Activated T-cell treated with anti-CD3 and anti-CD28 coated beads, Interleukin-2, amount 50 U/mL, for 72 hours (primary cell): ENCODE measurements around the gene C6orf118. TPM values are rescaled to one million over a fixed set of nuclear protein-coding genes. Genes with fewer than 3 reads are reported as not detected.

ENCODE experiments used
- ATAC-seq, 2 donors: fragments of 150-1000 bp; cut with Tn5 transposase; replicated peaks in 1 of 2; 2 replicates each; pipeline ENCODE4 v1.10.0; 2021; ENCODE audit warnings: moderate library complexity in 2 of 2, mild to moderate bottlenecking in 1 of 2
- DNase-seq, 2 donors: peaks; one replicate each; pipeline ENCODE4 v3.0.0; 2021 to 2022; ENCODE audit warnings: mixed read lengths in 1 of 2
- H3K27ac Mint-ChIP-seq: one replicate; pipeline ENCODE4 v1.8.0; 2022; ENCODE audit warnings: mild to moderate bottlenecking, moderate library complexity, mixed read lengths
- H3K27me3 Mint-ChIP-seq: one replicate; pipeline ENCODE4 v1.8.0; 2022; ENCODE audit warnings: low read depth, mixed read lengths
- H3K36me3 Mint-ChIP-seq, 2 donors: one replicate each; pipeline ENCODE4 v1.8.0; 2022; ENCODE audit warnings: mixed read lengths in 2 of 2, mild to moderate bottlenecking in 1 of 2; ENCODE audit not compliant: insufficient read depth in 2 of 2
- H3K4me1 Mint-ChIP-seq: one replicate; pipeline ENCODE4 v1.8.0; 2022; ENCODE audit warnings: low read depth, mixed read lengths
- H3K4me3 Mint-ChIP-seq, 2 donors: one replicate each; pipeline ENCODE4 v1.8.0; 2022; ENCODE audit warnings: mild to moderate bottlenecking in 2 of 2, mixed read lengths in 2 of 2, moderate library complexity in 2 of 2
- H3K9me3 Mint-ChIP-seq, 2 donors: one replicate each; pipeline ENCODE4 v1.8.0; 2022; ENCODE audit warnings: mixed read lengths in 2 of 2
- total RNA-seq, 2 donors: library from RNA; stranded (reverse); gene quantifications; one replicate each; pipeline ENCODE4 v1.2.3, GENCODE V29; 2022

The C6orf118 gene
- total RNA-seq, 2 donors from 2014 or later: not detected

GRCh38 chr6:165232731-165233488 is 76.5 kb downstream of the C6orf118 start:
- H3K27ac Mint-ChIP-seq: no peak overlapping the region
- DNase-seq (no peak), ATAC-seq (no peak)
- peaks cover 13 to 14% of the 10 kb centered on the region in 2 donors for H3K9me3 Mint-ChIP-seq
- no peaks in the 10 kb centered on the region for H3K4me1 Mint-ChIP-seq
- no peaks in the 10 kb centered on the region for H3K27me3 Mint-ChIP-seq
- no peak overlapping the region for H3K4me3 Mint-ChIP-seq
- H3K36me3 Mint-ChIP-seq: peaks cover 1 to 2% of the 10 kb centered on the region in 2 donors

GRCh38 chr6:165231581-165232561 is 77.5 kb downstream of the C6orf118 start:
- Mint-ChIP-seq H3K4me1 (no peaks in the 10 kb centered on the region), H3K27ac (no peak overlapping the region), H3K36me3 (peaks cover 1 to 2% of the 10 kb centered on the region in 2 donors), H3K4me3 (no peak overlapping the region), H3K27me3 (no peaks in the 10 kb centered on the region), H3K9me3 (peaks cover 12 to 13% of the 10 kb centered on the region in 2 donors)
- DNase-seq: no peak
- no peak for ATAC-seq

- no peak for DNase-seq
- Mint-ChIP-seq H3K36me3 (peaks cover 1 to 2% of the 10 kb centered on the region in 2 donors), H3K27ac (no peak overlapping the region), H3K4me3 (no peak overlapping the region), H3K27me3 (no peaks in the 10 kb centered on the region), H3K9me3 (peaks cover 12 to 14% of the 10 kb centered on the region in 2 donors), H3K4me1 (no peaks in the 10 kb centered on the region)
- no peak for ATAC-seq
Measured at GRCh38 chr6:165231177-165231576, 78.2 kb downstream of the C6orf118 start.
